OCI-LY7 (cell line): Measurements from ENCODE around the gene CLDN4.

Source experiments
- EZH2phosphoT487 ChIP-seq: fragments of 200-600 bp; sonication (generic); IDR thresholded peaks from 2 replicates; pipeline ENCODE4 v1.6.1; 2018; ENCODE audit warnings: low read depth, borderline replicate concordance, mild to moderate bottlenecking, mixed run types, antibody characterized with exemption, low read length, moderate library complexity, mixed read lengths
- TF ChIP-seq, protein P1 (sequence below): fragments of 200-600 bp; sonication (generic); conservative IDR thresholded peaks from 2 replicates; pipeline ENCODE4 v1.5.1; 2014; ENCODE audit warnings: mild to moderate bottlenecking, antibody characterized with exemption, low read length, moderate library complexity, mixed read lengths

DNA sequence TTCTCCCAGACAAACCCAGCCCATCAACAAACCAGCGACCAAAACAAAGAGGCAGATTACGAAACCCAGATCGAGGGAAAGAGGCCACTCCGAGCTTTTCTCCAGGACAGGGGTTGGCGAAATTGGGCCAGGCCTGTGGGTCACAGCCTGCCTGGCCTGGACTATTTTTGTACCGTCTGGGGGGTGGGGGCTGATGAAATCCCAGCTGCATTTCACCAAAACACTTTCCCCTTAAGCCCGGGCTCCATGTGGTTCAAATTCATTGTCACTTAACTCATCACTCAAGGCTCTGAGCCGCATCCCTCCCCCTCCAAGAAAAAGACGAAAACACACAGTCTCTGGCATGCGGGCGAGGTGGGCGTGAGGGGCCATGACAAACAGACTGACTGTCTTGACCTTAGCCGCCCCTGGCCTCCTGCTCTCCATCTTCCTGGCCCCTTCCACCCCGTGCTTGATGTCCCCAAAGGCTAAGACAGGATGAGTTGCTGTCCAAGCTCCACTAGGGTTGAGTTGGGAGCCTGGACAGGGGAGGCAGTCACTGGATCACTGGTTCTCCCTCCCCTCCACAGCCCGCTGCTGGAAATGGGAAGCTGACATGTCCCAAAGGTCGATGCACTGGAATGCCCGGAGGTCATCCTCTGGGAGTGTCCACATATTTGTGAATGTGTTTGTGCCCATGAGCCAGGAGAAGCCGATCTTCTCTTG, 49.3 kb downstream of the CLDN4 start:
- TF ChIP-seq, protein P1, sequence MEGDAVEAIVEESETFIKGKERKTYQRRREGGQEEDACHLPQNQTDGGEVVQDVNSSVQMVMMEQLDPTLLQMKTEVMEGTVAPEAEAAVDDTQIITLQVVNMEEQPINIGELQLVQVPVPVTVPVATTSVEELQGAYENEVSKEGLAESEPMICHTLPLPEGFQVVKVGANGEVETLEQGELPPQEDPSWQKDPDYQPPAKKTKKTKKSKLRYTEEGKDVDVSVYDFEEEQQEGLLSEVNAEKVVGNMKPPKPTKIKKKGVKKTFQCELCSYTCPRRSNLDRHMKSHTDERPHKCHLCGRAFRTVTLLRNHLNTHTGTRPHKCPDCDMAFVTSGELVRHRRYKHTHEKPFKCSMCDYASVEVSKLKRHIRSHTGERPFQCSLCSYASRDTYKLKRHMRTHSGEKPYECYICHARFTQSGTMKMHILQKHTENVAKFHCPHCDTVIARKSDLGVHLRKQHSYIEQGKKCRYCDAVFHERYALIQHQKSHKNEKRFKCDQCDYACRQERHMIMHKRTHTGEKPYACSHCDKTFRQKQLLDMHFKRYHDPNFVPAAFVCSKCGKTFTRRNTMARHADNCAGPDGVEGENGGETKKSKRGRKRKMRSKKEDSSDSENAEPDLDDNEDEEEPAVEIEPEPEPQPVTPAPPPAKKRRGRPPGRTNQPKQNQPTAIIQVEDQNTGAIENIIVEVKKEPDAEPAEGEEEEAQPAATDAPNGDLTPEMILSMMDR, result no peak
- no peak for TF ChIP-seq EZH2phosphoT487
